Heart left ventricle (tissue), 13 donors: Measurements from ENCODE around the gene MED25.

Experiments
- POLR2A ChIP-seq, 2 donors: fragments of 450-650 bp; IDR thresholded peaks; one replicate each; pipeline ENCODE4 v1.6.1; 2017; ENCODE audit warnings: antibody characterized with exemption in 2 of 2, mild to moderate bottlenecking in 2 of 2, moderate library complexity in 2 of 2
- TF ChIP-seq, protein P1 (sequence below), 12 donors: fragments of 200-600 bp; sonication (generic) in 4 of 12; IDR thresholded peaks; one replicate each; pipeline versions ENCODE4 v1.5.0 to v1.8.0; 2018 to 2022; ENCODE audit warnings: antibody characterized with exemption in 12 of 12, mild to moderate bottlenecking in 5 of 12
- donor health status: ischemic (EF 13 %, LVEDD 7.1; RV severe dilation, severe dysfunction).
- donor health status: DM: no; HTN: yes; CAD: no.
- donor health status: DM: no; HTN: no; CAD: no.
- donor health status: ischemic (EF 25% LVEDD 6.9; RV normal size, moderate dysfunction).
- donor health status: ischemic (EF 25% LVEDD 5.7; RV mildly dilated, moderate dysfunction).
- donor health status: ischemic (EF 35%, LVEDD 5.7; RV mildly dilated, moderate dysfunction).
- donor health status: nonischemic (EF 11% LVEDD 7.7; RV severe dilation, severe dysfunction).
- donor health status: DM: yes; HTN: yes; CAD: no.
- donor health status: PGD.
- donor health status: ischemic (EF 29% LVEDD 5.4; RV normal size, mild dysfunction).
- donor health status: nonischemic (EF 23%, LVEDD 6.1; RV moderate dilation, normal function).

DNA sequence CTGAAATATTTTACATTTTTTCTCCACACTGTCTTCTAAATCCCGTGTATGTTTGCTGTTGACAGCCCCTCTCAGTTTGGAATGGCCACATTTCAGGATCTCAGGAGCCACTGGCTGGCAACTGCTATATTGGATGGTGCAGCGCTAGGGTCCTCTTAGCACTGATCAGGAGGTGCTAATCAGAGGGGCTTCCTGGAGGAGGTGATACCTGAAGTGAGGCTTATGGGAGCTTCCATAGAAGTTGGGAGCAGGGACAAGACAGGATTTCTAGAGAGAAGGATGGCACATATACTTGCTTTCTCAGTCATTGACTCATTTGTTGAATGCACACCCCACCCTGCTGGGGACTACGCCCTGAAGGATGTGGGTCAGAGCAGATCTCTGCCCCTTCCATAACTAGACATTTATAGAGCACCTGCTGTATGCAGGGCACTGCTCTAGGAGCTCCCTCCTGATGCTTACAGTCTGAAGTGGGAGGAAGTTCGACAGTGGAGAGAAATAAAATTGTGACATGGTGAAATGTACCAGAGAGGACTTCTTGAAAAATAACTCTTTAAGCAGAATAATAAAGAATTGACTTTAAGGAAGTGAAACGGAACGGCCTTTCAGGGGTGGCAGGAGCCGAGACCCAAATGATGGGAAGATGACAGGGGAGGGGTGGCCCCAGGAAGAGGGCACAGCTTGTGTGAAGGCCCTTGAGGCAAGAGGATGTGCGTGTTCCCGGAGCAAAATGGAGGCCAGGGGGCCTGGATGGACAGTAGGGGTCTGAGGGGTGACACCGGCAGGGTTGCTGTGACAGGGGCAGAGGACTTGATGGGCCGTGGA is 38.1 kb upstream of the MED25 start:
- TF ChIP-seq, protein P1, sequence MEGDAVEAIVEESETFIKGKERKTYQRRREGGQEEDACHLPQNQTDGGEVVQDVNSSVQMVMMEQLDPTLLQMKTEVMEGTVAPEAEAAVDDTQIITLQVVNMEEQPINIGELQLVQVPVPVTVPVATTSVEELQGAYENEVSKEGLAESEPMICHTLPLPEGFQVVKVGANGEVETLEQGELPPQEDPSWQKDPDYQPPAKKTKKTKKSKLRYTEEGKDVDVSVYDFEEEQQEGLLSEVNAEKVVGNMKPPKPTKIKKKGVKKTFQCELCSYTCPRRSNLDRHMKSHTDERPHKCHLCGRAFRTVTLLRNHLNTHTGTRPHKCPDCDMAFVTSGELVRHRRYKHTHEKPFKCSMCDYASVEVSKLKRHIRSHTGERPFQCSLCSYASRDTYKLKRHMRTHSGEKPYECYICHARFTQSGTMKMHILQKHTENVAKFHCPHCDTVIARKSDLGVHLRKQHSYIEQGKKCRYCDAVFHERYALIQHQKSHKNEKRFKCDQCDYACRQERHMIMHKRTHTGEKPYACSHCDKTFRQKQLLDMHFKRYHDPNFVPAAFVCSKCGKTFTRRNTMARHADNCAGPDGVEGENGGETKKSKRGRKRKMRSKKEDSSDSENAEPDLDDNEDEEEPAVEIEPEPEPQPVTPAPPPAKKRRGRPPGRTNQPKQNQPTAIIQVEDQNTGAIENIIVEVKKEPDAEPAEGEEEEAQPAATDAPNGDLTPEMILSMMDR (IDR thresholded peaks at IDR 0.05), result no peak
- no peak for TF ChIP-seq POLR2A (IDR thresholded peaks at IDR 0.05)
